ENCODE results near the gene KCNJ15.
A peak's percentile ranks its signal among the peaks of the same experiment; 100 is the strongest.

The KCNJ15 gene

GRCh38 chr21:38268864-38269575, 12.2 kb downstream of the KCNJ15 start:
- DNase-seq = no peak

DNA sequence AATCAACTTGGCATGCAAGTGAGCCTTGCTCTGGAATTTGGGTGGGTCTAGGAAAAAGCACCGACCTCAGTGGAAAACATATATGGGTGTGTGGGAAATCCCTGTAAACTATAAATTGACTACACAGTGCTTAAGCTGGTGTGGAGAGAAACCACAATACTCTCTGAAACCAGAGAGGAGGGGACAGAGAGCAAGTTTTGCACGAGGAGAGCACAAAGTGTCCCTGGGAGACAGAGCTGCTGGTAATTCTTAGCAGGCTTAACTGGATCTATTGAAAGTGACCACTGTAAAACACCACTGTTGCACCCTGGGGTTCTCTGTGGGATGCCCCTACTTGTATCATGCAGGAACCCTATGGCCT, 12.8 kb downstream of the KCNJ15 start:
- DNase-seq = no peak

DNA sequence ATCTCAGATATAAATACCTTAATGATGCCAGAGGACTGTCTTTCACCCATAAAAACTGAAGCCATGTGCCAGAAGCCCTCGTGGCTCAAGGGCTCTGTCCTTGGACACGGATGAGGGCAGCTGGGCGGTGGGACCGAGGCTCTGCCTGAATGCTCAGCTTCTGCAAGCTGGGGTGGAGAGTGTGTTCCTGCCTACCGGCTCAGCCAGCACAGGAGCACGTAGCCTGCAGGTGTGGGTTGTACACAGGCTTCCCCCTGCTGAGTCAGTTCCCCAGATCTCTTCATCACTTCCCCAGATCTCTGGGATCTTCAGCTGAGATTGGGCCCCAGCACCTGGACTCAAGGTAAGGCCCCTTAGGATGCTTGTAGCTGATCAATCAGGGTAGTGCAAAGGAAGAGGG, 15.4 kb downstream of the KCNJ15 start:
- no peak for DNase-seq

DNA sequence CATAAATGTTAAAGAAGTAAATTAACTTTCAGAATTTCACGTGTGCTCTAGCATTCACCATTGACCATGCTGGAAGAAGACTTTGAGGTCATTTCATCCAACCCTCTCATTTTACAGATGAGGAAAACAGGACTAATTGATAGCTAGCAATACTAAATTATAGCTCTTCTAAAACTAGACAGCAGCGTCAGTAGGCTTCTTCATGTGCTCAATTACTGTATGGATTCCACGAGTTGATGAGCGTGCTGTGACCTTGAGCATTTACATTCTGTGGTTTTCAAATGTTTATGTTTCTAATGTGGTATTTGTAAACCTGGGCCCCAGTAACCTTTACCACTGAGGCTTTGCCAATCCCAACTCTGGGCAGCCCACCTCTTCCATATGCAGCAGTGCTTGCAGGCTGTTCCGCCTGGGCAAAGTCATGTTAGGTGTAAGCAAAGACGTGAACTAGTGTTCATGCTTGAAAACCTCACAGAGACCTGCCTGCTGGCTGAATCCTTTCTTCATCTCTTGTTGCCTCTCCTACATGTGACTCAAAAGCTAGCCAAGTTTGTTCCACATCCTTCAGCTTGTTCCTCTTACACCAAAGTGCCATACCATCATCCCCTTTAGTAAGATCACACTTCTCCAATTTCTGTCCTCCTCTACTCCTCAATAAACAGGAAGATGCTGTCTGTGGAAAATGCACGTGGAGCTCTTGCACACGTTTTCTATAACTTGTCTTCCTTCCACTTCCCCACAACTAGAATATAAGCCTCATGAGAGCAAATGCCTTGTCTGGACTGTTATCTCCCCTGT, 17.2 kb downstream of the KCNJ15 start:
- DNase-seq = peak; percentile 16

DNA sequence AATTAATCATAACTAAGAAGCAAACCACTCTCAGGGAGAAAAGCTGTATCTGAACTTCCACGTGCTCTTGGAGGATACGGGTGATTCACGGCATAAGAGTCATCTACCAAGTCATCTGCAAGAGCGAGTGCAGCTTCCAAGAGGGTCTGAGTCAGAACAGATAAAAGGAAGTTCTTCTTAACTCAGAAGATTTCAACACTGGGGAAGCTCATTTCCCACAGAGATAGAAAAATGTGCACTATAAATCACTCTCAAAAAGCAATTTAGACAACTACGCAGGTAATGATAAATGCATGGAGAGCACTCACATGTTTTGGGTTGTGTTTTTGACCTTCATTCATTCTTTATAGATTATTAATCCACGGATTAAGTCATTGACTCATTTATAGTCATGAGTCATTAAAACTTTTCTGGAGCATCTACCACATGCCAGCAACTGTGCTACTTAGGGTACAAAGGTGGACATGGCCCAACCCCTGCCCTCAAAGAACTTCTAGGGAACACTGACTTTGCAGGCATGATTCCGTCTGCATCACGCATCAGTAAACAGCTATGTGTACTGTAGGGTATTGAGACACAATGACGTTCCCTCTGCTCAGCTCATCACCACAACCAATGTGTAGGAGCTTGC, 20.8 kb downstream of the KCNJ15 start:
- DNase-seq = peak; percentile 72

DNA sequence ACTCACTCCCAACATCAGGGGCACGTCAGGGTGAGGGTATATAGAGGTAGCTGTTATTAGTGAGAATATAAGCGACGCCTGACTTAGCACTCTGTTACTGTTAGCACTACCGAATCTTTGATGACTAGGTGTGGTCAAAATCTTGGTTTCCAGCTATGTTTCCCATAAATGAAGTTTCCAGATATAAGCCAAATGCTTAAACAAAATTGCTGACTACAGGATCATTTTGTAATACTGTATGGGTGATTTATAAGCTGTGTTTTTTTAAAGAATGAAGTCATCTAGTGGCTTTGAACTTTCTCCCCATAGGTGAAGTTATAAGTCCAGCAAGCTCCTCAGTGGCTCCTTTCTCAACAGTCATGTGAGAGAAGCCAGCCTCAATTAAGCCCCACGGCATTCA, 23.7 kb downstream of the KCNJ15 start:
- DNase-seq = no peak

DNA sequence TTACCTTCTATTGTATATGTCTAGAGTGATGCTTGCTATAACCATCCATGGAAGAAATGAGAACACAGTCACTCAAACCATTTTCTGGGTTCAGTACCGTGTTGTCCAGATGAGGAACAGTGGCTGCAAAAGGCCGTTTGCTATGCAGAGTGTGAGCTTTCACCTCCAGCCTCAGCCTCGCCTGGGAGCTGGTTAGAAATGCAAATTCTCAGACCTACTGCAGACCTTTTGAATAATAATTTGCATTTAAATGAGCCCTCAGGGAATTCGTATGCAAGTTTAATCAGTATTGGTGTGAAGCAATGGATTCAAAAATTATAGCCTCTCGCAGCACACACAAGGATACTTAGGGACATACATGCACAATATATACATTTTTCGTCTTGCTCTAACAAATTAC, 24.1 kb downstream of the KCNJ15 start:
- DNase-seq = no peak

- DNase-seq = no peak
These were observed 26.1 kb downstream of the KCNJ15 start for GRCh38 chr21:38282921-38283320.

DNA sequence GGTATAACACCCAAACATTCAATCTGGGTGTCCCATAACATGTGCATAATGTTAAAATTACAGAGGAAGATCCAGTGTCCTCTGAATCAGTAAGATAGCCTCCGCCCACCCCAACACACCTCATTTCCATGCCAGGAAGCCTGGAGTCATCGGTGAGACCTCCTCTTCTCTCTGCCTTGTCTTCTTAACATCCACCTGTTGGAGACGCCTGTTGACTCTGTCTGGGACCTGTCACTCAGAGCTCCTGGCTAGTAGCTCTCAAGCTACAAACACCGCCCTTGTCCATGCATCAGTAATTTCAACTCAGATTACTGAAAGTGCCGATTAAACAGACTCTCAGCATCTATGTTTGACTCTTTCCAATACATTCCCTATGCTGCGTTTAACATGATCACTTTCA, 27.4 kb downstream of the KCNJ15 start:
- DNase-seq = no peak

DNA sequence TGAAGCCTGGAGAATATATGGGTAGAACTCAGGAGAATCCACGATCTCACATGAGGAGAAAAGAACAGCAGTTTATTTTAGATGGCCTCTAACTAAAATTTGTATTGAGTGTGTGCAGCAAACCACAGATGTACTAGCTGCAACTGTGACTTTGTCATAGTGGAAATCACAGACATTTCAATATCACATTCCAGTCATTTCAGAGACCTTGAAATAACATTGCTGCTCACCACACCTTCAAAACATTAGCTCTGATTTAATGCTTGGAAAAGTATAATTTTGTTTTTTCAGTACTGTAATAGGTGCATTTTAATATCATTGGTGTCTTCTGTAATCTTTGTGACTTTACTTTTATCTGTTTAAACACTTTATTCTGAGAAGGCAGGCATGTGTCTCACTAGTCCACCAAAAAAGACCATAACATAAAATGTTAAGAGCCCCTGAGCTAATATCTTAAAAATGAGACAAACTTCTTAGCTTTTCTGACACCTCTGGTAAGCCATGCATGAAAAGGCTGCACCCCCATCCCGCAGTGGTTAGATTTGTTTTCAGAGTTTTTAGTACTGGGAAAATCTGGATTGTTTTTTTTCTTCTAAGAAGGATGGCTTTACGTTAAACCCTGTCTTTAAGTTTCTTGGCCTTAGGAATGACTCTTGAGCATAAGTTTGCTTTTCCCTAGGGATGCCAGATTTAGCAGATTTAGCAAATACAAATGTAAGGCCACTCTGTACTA, 30.1 kb downstream of the KCNJ15 start:
- no peak for DNase-seq

- DNase-seq = no peak
These were observed 30.7 kb downstream of the KCNJ15 start for GRCh38 chr21:38287476-38287875.

GRCh38 chr21:38289705-38290485, 33.1 kb downstream of the KCNJ15 start:
- peak; percentile 82 for DNase-seq

GRCh38 chr21:38290809-38291208, 34.0 kb downstream of the KCNJ15 start:
- no peak for DNase-seq

- DNase-seq = no peak
These were observed 35.1 kb downstream of the KCNJ15 start for GRCh38 chr21:38291874-38292273.

GRCh38 chr21:38293113-38293512, 36.3 kb downstream of the KCNJ15 start:
- DNase-seq = no peak

DNA sequence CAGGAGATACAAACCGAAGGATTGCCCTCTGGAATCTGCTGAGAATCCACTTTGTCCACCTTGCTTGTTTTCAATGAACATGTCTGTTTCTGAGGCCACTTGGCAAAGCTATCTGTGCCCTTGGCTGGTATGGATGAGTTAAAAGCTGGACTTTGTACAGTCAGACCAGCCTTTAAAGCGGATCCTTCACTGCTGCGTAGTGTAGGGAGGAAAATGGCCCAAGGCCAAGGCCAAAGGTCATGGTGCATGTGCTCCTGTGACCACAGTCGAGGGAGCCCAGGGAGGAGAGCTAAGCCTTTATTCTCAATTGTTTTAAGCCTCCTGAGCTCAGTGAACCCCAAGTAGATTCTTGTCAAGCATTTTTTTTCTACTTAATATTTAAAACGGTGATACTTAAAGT, 37.0 kb downstream of the KCNJ15 start:
- DNase-seq = no peak

DNA sequence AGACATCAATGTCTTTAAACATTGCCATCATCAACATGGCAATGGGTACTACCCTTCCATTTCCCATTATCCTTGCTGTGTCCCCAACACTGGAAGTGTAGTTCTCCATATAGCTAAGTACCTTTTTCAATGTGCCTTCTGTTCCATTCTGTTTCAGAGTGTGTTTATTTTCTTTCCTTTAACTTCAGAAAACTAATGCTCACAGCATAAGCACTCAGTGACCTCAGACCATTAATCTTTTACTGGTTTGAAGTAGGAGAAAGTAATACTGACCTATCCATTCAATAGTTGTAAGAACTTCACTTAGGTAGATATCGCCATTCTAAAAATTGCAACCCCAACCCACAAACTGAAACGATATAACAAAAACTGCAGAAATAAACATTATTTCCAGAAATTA, 37.8 kb downstream of the KCNJ15 start:
- DNase-seq = no peak

DNA sequence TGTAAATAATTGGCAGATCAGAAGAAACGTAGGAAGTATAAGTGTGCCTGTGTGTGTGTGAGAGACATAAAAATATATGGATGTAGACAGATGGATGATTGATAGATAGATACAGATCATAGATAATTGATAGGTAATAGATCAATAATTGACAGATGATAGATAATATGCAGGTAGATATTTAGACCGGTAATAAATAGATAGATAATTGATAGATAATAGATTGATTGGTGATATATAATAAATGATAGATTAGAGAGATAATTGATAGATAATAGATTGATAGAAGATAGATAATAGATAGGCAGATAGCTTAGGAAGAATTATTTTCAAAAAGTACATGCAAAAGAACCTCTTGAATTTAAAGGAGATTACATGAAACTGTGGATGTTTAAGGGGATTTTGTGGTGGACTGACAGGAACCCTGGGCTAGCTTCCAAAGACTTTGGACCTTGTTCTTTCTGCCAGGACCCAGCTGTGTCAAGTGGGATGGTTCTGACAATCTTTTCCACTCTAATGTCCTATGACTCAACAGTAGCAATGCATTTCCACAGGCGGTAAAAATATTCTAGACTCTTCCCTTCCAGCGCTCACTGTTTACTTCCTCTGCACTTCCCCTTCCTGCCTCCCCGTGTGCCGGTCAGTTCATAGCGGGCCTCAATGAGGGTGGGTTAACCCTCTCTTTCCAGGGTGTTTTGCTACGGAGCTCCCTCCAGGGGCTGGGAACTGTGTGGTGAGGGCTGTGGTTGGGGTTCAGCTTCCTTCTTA, 39.4 kb downstream of the KCNJ15 start:
- DNase-seq = no peak

DNA sequence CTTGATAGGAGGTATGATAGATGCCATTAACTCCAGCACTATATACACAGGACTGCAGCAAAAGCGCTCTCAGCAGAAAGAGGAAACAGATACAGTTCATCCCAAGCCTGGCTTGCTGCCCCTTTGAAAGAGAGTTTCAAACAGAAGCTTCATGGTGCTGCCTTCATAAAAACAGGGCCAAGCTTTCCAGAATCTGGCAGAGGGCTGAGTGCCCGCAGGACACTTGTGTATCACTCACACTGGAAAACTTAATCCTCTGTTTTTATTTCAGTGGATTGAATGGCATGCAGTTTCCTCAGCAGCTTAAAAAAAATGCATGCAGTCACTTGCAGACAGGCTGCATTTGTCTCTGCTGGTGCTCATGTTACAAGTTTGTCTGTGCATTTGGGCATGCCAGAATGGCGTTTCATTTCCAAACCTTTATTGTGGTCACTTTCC, 40.4 kb downstream of the KCNJ15 start:
- no peak for DNase-seq

GRCh38 chr21:38297871-38298270, 41.1 kb downstream of the KCNJ15 start:
- DNase-seq = no peak

DNA sequence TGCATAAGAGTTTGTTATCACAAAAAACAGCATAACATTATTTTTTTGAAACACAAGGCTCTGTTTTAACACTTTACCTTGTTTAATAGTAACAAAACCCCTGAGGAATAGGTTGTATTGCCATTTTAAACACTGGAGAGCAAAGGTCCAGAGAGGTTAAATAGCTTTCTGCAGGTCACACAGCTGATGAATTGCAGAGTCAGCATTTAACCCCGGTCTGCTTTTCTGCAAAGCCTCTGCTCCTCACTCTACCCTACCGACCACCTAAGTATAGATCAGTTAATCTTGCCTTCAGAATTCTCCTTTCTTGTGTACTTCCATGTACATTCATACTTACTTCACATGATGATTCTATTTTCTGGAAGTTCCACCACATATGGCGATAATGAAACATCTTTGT, 42.0 kb downstream of the KCNJ15 start:
- no peak for DNase-seq

- no peak for DNase-seq
These were observed 42.9 kb downstream of the KCNJ15 start for GRCh38 chr21:38299671-38300070.
